Osteoblast (primary cell): ENCODE measurements around the gene OGDH. TPM values are rescaled to one million over a fixed set of nuclear protein-coding genes. Genes with fewer than 3 reads are reported as not detected.

Source experiments
- DNase-seq: peaks from one replicate; pipeline ENCODE4 v3.0.0; 2011; ENCODE audit warnings: low spot score, mixed read lengths; ENCODE audit not compliant: insufficient read length; ENCODE audit errors: missing footprints
- H2AFZ ChIP-seq: 2 replicates; pipeline ENCODE4 v1.6.0; 2011; ENCODE audit warnings: mild to moderate bottlenecking, low read length
- H3K27ac ChIP-seq: 2 replicates; pipeline ENCODE4 v1.5.1; 2011; ENCODE audit warnings: mild to moderate bottlenecking, low read depth, low read length, moderate library complexity
- H3K27me3 ChIP-seq: 2 replicates; pipeline ENCODE4 v1.6.0; 2012; ENCODE audit warnings: mild to moderate bottlenecking, control low read depth, inconsistent platforms, low read length, moderate library complexity; ENCODE audit not compliant: insufficient read depth
- H3K36me3 ChIP-seq: 2 replicates; pipeline ENCODE4 v1.5.1; 2011; ENCODE audit warnings: mild to moderate bottlenecking, low read length, control low read depth, moderate library complexity; ENCODE audit not compliant: insufficient read depth
- H3K4me1 ChIP-seq: 2 replicates; pipeline ENCODE4 v1.5.1; 2011; ENCODE audit warnings: mild to moderate bottlenecking, low read length, control low read depth, moderate library complexity; ENCODE audit not compliant: insufficient read depth
- H3K4me2 ChIP-seq: 2 replicates; pipeline ENCODE4 v1.6.0; 2011; ENCODE audit warnings: mild to moderate bottlenecking, low read length; ENCODE audit not compliant: insufficient read depth
- H3K4me3 ChIP-seq: fragments of 200-600 bp; sonication (generic); 3 replicates; pipeline ENCODE4 v1.5.1; 2012; ENCODE audit warnings: mild to moderate bottlenecking, low read length, inconsistent platforms; ENCODE audit not compliant: insufficient read depth
- H3K79me2 ChIP-seq: 2 replicates; pipeline ENCODE4 v1.6.0; 2012; ENCODE audit warnings: mild to moderate bottlenecking, low read length, control low read depth, inconsistent platforms; ENCODE audit not compliant: insufficient read depth
- H3K9me3 ChIP-seq: 2 replicates; pipeline ENCODE4 v1.5.1; 2011; ENCODE audit warnings: low read depth, low read length, control low read depth
- H4K20me1 ChIP-seq: 2 replicates; pipeline ENCODE4 v1.6.0; 2012; ENCODE audit warnings: mild to moderate bottlenecking, low read length, control low read depth; ENCODE audit not compliant: insufficient read depth
- CTCF ChIP-seq: IDR thresholded peaks from 2 replicates; pipeline ENCODE4 v1.5.1; 2011; ENCODE audit warnings: mild to moderate bottlenecking, low read depth, low read length, moderate library complexity; ENCODE audit errors: extremely low read depth
- total RNA-seq: library from RNA; depleted of rRNA; stranded (reverse); fragments of >200 nt; gene quantifications from 2 replicates; pipeline ENCODE4 v1.2.3, GENCODE V29; 2012

Gene OGDH
- total RNA-seq, 1 donor, result 64.4 TPM

- H3K9me3 ChIP-seq, result no peaks in the 10 kb centered on the region
- TF ChIP-seq CTCF, result no peak
- H3K27ac ChIP-seq, result no peak overlapping the region
- peaks cover 13% of the 10 kb centered on the region for H3K36me3 ChIP-seq
- H3K27me3 ChIP-seq, result no peaks in the 10 kb centered on the region
- no peak overlapping the region for H3K4me3 ChIP-seq
- H4K20me1 ChIP-seq, result peaks cover 2% of the 10 kb centered on the region
- peaks cover 21% of the 10 kb centered on the region for H3K79me2 ChIP-seq
- DNase-seq, result no peak
- H3K4me2 ChIP-seq, result no peak overlapping the region
- H3K4me1 ChIP-seq, result peaks cover 24% of the 10 kb centered on the region
- no peak overlapping the region for H2AFZ ChIP-seq
These were observed 36.8 kb downstream of the OGDH start for GRCh38 chr7:44643206-44643605.

- Histone ChIP-seq H4K20me1 (peaks cover 2% of the 10 kb centered on the region), H2AFZ (no peak overlapping the region), H3K4me1 (peaks cover 4% of the 10 kb centered on the region), H3K36me3 (peaks cover 22% of the 10 kb centered on the region), H3K4me3 (no peak overlapping the region), H3K9me3 (no peaks in the 10 kb centered on the region), H3K27ac (no peak overlapping the region), H3K27me3 (no peaks in the 10 kb centered on the region), H3K79me2 (peaks cover 21% of the 10 kb centered on the region), H3K4me2 (no peak overlapping the region)
- DNase-seq, result no peak
- no peak for TF ChIP-seq CTCF
These were observed 38.8 kb downstream of the OGDH start for GRCh38 chr7:44645254-44645653.

- no peaks in the 10 kb centered on the region for H3K9me3 ChIP-seq
- H3K36me3 ChIP-seq, result peaks cover 26% of the 10 kb centered on the region
- no peak for TF ChIP-seq CTCF
- H4K20me1 ChIP-seq, result peaks cover 2% of the 10 kb centered on the region
- no peak overlapping the region for H3K4me2 ChIP-seq
- H3K79me2 ChIP-seq, result peaks cover 17% of the 10 kb centered on the region
- H2AFZ ChIP-seq, result no peak overlapping the region
- H3K4me3 ChIP-seq, result no peak overlapping the region
- H3K4me1 ChIP-seq, result no peaks in the 10 kb centered on the region
- H3K27ac ChIP-seq, result no peak overlapping the region
- H3K27me3 ChIP-seq, result no peaks in the 10 kb centered on the region
- DNase-seq, result no peak
These were observed 39.3 kb downstream of the OGDH start for GRCh38 chr7:44645696-44646095.

- H3K9me3 ChIP-seq, result no peaks in the 10 kb centered on the region
- TF ChIP-seq CTCF, result no peak
- no peaks in the 10 kb centered on the region for H3K4me1 ChIP-seq
- H3K4me2 ChIP-seq, result no peak overlapping the region
- no peak for DNase-seq
- H4K20me1 ChIP-seq, result peaks cover 2% of the 10 kb centered on the region
- H3K79me2 ChIP-seq, result peaks cover 17% of the 10 kb centered on the region
- no peak overlapping the region for H2AFZ ChIP-seq
- no peak overlapping the region for H3K27ac ChIP-seq
- H3K4me3 ChIP-seq, result no peak overlapping the region
- H3K27me3 ChIP-seq, result no peaks in the 10 kb centered on the region
- peaks cover 30% of the 10 kb centered on the region for H3K36me3 ChIP-seq
These were observed 39.9 kb downstream of the OGDH start for GRCh38 chr7:44646176-44646920.
